ENCODE data around the gene EMILIN1.

Gene EMILIN1

DNA sequence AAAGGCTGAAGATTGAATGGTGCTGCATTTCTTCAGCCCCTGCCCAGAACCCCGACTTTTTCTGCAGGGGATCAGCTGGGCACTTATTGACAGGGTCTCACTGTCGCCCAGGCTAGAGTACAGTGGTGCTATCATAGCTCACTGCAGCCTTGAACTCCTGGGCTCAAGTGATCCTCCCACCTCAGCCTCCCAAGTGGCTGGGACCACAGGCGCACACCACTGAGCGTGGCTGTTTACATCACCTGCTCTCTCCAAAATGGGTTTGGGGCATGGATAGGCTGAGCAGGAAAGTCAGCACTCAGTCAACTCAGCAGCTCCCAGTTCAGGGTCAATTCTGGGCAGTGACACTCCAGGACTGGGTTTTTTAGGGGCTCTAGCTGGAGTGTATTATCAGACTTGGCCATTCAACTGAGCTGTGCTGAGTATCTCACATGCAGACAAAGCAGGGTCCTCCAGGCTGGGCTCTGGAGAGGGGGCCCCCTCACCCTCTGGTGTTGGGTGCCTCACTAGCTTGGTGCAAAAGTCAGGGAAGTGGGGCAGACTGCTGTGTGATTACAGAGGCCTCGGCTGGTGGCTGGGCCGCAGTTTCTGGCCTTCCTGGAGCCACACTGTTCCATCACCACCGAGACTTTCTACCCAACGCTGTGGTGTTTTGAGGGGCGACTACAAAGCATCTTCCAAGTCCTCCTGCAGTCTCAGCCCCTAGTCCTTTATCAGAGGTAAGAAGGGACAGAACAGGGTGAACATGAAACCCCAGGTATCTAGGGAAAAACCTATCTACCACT lies 49.7 kb downstream of the EMILIN1 start:
- DNase-seq: no peak

DNA sequence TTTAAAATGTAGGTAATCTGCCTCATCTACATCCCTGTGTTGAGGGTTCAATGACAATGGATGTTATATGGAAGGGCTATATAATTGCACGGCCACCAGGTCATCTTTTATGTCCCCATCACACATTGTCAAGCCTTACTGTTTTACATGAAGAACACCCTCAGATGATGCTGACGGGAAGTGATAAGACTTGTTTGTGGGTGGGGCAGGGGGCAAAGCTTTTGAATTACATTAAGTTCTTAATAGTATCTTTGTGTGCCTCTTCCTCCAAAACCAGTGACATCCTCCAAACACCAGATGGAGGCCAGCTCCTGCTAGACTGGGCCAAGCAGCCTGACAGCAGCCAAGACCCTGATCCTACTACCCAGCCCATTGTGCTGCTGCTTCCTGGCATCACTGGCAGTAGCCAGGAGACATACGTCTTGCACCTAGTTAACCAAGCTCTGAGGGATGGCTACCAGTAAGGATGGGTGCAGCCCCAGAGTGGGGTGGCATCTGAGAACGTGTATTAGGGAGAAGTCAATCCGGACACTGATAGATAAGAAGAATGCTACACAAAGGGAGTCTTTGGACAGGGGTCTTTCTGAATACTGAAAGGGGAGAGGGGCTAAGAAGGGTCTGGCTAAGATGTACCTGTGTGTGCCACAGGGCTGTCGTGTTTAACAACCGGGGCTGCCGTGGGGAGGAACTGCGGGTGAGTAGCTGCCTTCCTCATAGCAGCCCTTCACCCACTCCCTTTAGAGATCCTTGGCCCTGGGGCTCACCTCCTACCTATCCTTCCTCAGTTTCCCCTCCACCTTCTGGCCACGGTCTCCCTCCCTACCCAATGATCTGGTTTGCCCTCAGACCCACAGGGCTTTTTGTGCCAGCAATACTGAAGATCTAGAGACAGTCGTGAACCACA lies 50.5 kb downstream of the EMILIN1 start:
- no peak for DNase-seq

DNA sequence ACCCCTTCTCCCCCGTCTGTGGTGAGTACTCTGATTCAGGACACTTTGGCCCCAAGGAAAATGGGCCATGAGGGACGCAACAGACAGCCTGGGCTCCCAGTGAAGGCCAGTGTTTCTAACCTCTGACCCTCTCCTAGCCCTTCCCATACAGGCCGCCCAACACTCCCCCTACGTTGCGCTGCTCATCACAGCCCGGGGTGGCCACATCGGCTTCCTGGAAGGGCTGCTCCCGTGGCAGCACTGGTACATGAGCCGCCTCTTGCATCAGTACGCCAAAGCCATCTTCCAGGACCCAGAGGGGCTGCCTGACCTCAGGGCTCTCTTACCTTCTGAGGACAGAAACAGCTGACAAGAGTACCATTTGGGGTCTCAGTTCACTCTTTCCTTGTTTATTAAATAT lies 52.0 kb downstream of the EMILIN1 start:
- DNase-seq: no peak

GRCh38 chr2:27131429-27131828 lies 53.0 kb downstream of the EMILIN1 start:
- DNase-seq: no peak

DNA sequence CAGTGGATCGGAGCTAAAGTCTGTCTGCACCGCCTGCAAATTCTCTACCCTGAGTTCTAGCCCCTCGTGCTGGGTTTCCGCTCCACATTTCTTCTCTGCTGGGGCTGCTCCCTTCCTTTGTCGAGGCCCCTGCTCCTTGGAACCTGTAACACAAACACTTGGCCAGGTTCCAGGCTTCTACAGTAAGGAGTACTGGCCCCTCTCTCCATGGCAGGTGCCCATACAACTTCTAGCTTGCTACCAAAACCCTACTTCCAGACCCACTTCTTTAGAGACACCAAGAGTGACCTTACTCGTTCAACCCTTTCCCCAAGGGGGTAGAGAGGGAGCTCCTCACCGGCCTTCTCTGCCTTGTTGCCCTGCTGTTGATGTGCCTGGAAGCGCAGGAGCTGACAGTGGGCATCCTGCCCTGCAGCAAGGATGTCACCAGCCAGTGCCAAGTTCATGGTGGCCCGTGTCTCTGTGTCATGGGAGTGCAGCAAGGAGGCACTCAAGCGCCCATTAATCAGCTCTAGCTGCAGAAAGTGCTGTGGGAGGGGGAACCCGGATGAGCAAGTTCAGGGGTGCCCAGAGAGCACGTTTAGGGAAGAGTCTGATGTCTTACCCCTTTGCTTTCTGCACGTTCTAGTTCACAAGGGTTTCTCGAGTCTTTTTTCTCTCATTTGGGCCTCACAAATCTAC lies 54.9 kb downstream of the EMILIN1 start:
- DNase-seq: peak; percentile 70 to 81 (median 75)

- peak; percentile 99 to 100 (median 100) for DNase-seq
Measured at GRCh38 chr2:27133905-27134780, 55.7 kb downstream of the EMILIN1 start, which contains the start of gene PREB. TSS of gene PREB (minus strand) at chr2:27134636. CDS start at chr2:27134421, 215 bp downstream.

GRCh38 chr2:27134781-27135477 lies 56.5 kb downstream of the EMILIN1 start:
- no peak for DNase-seq

GRCh38 chr2:27135478-27135955 lies 57.1 kb downstream of the EMILIN1 start:
- DNase-seq: peak in 2 of 3 donors; percentile 15 to 20

Measured in suppressor macrophage treated with lipopolysaccharide for 1 hour (primary cell).